IMR-90 (cell line): ENCODE measurements around the gene MISP3. TPM values are rescaled to one million over a fixed set of nuclear protein-coding genes. Genes with fewer than 3 reads are reported as not detected.

ENCODE experiments used
- ATAC-seq: fragments of 200-7000 bp; cut with Tn5 transposase; 2 replicates; pipeline ENCODE4 v1.9.1; 2020; ENCODE audit warnings: low read depth, mild to moderate bottlenecking, moderate library complexity
- BruUV-seq: library from RNA; stranded (reverse); fragments of 400-500 nt; replicated peaks from 2 replicates; lab custom pipeline; 2021; lab: Mats Ljungman, UMichigan
- CTCF ChIA-PET: fragments of 300-600 bp; formaldehyde crosslinking; extraction: SDS; loops from one replicate; lab custom pipeline; 2021; ENCODE audit warnings: antibody characterized with exemption; lab: Yijun Ruan, JAX
- POLR2A ChIA-PET: fragments of 300-600 bp; sonication (Branson Sonifier 250); formaldehyde crosslinking; loops from one replicate; lab custom pipeline; 2022; ENCODE audit warnings: antibody characterized with exemption; ENCODE audit not compliant: unreplicated experiment; lab: Charles Lee
- DNase-seq: peaks from one replicate; pipeline ENCODE4 v3.0.0; 2013
- H2AFZ ChIP-seq: replicated peaks from 2 replicates; pipeline ENCODE3; 2013; ENCODE audit warnings: low read length, mild to moderate bottlenecking; ENCODE audit not compliant: poor library complexity
- H2AK5ac ChIP-seq: 2 replicates; pipeline ENCODE4 v1.6.1; 2013; ENCODE audit warnings: low read depth, low read length, inconsistent platforms
- H2AK9ac ChIP-seq: replicated peaks from 2 replicates; pipeline ENCODE3; 2013; ENCODE audit warnings: mild to moderate bottlenecking, low read depth, low read length, moderate library complexity; ENCODE audit not compliant: poor library complexity
- H2BK120ac ChIP-seq: 2 replicates; pipeline ENCODE4 v1.6.1; 2013; ENCODE audit warnings: low read depth, low read length, inconsistent platforms
- H2BK15ac ChIP-seq: 3 replicates; pipeline ENCODE4 v1.6.1; 2013; ENCODE audit warnings: low read depth, low read length, inconsistent platforms
- H2BK20ac ChIP-seq: 2 replicates; pipeline ENCODE4 v1.6.1; 2013; ENCODE audit warnings: low read depth, mild to moderate bottlenecking, inconsistent platforms, low read length, moderate library complexity
- H2BK5ac ChIP-seq: 2 replicates; pipeline ENCODE4 v1.6.1; 2013; ENCODE audit warnings: mild to moderate bottlenecking, low read depth, low read length, inconsistent platforms; ENCODE audit not compliant: poor library complexity, severe bottlenecking
- H3K14ac ChIP-seq: replicated peaks from 2 replicates; pipeline ENCODE4 v1.6.1; 2013; ENCODE audit warnings: low read depth, low read length, inconsistent platforms
- H3K18ac ChIP-seq: 2 replicates; pipeline ENCODE4 v1.6.1; 2013; ENCODE audit warnings: low read depth, low read length, control low read depth
- H3K23ac ChIP-seq: 2 replicates; pipeline ENCODE4 v1.6.1; 2013; ENCODE audit warnings: low read depth, low read length, inconsistent platforms
- H3K27ac ChIP-seq: 2 replicates; pipeline ENCODE4 v1.5.1; 2013; ENCODE audit warnings: mild to moderate bottlenecking, control low read depth, low read length; ENCODE audit not compliant: insufficient read depth
- H3K27me3 ChIP-seq: 2 replicates; pipeline ENCODE4 v1.6.1; 2013; ENCODE audit warnings: low read length; ENCODE audit not compliant: control insufficient read depth, insufficient read depth
- H3K36me3 ChIP-seq: 2 replicates; pipeline ENCODE4 v1.6.1; 2013; ENCODE audit warnings: low read length, mixed read lengths; ENCODE audit not compliant: control insufficient read depth, insufficient read depth
- H3K4ac ChIP-seq: 2 replicates; pipeline ENCODE4 v1.6.1; 2013; ENCODE audit warnings: low read depth, low read length, inconsistent platforms
- H3K4me1 ChIP-seq: 2 replicates; pipeline ENCODE4 v1.6.1; 2013; ENCODE audit warnings: low read length, mixed read lengths; ENCODE audit not compliant: control insufficient read depth, insufficient read depth
- H3K4me2 ChIP-seq: 2 replicates; pipeline ENCODE4 v1.6.1; 2013; ENCODE audit warnings: low read depth, mild to moderate bottlenecking, control low read depth, low read length, moderate library complexity
- H3K4me3 ChIP-seq: 2 replicates; pipeline ENCODE4 v1.5.1; 2013; ENCODE audit warnings: low read depth, mild to moderate bottlenecking, control low read depth, low read length, moderate library complexity; ENCODE audit not compliant: insufficient read depth
- H3K56ac ChIP-seq: 2 replicates; pipeline ENCODE4 v1.6.1; 2013; ENCODE audit warnings: low read length, inconsistent platforms; ENCODE audit not compliant: insufficient read depth; ENCODE audit errors: extremely low read depth
- H3K79me1 ChIP-seq, 2 experiments: 2 replicates each; pipeline ENCODE4 v1.6.1; 2013; ENCODE audit warnings: low read length in 2 of 2, inconsistent platforms in 1 of 2, low read depth in 1 of 2
- H3K9ac ChIP-seq: 2 replicates; pipeline ENCODE4 v1.6.1; 2013; ENCODE audit warnings: low read depth, low read length, control low read depth
- H3K9me1 ChIP-seq: 2 replicates; pipeline ENCODE4 v1.6.1; 2013; ENCODE audit warnings: low read length, inconsistent platforms; ENCODE audit not compliant: insufficient read depth
- H3K9me3 ChIP-seq: 2 replicates; pipeline ENCODE4 v1.6.1; 2013; ENCODE audit warnings: low read length; ENCODE audit not compliant: control insufficient read depth, insufficient read depth
- H4K20me1 ChIP-seq: 2 replicates; pipeline ENCODE4 v1.6.1; 2013; ENCODE audit warnings: low read length, inconsistent platforms; ENCODE audit not compliant: insufficient read depth
- H4K5ac ChIP-seq: 2 replicates; pipeline ENCODE4 v1.6.1; 2013; ENCODE audit warnings: mild to moderate bottlenecking, low read depth, low read length, control low read depth
- H4K8ac ChIP-seq, 2 experiments: 2 replicates each; pipeline ENCODE4 v1.6.1; 2013; ENCODE audit warnings: low read depth in 2 of 2, low read length in 2 of 2, control low read depth in 1 of 2, inconsistent platforms in 1 of 2
- H4K91ac ChIP-seq: 2 replicates; pipeline ENCODE4 v1.6.1; 2013; ENCODE audit warnings: low read depth, low read length, inconsistent platforms; ENCODE audit not compliant: insufficient read depth
- CEBPB ChIP-seq: IDR thresholded peaks from 2 replicates; pipeline ENCODE4 v1.6.1; 2012; ENCODE audit warnings: low read depth, low read length, improper control_type of control experiment
- CHD1 ChIP-seq: IDR thresholded peaks from 2 replicates; pipeline ENCODE4 v1.6.1; 2012; ENCODE audit warnings: low read depth, low read length, improper control_type of control experiment
- FOS ChIP-seq: fragments of 150-350 bp; IDR thresholded peaks from 2 replicates; pipeline ENCODE4 v1.6.1; 2016; ENCODE audit warnings: low read depth, low read length
- MAFK ChIP-seq: IDR thresholded peaks from 2 replicates; pipeline ENCODE4 v1.6.1; 2012; ENCODE audit warnings: low read depth, low read length, improper control_type of control experiment
- MAZ ChIP-seq: IDR thresholded peaks from 2 replicates; pipeline ENCODE4 v1.6.1; 2012; ENCODE audit warnings: low read depth, mild to moderate bottlenecking, low read length, improper control_type of control experiment, moderate library complexity, borderline replicate concordance
- NFE2L2 ChIP-seq: fragments of 150-350 bp; IDR thresholded peaks from 2 replicates; pipeline ENCODE4 v1.6.1; 2016; ENCODE audit warnings: low read depth, mild to moderate bottlenecking, low read length
- POLR2A ChIP-seq: IDR thresholded peaks from 2 replicates; pipeline ENCODE4 v1.6.1; 2012; ENCODE audit warnings: mild to moderate bottlenecking, low read depth, low read length
- RAD21 ChIP-seq: IDR thresholded peaks from 2 replicates; pipeline ENCODE4 v1.6.1; 2012; ENCODE audit warnings: low read length, improper control_type of control experiment
- RCOR1 ChIP-seq: IDR thresholded peaks from 2 replicates; pipeline ENCODE4 v1.6.1; 2012; ENCODE audit warnings: mild to moderate bottlenecking, low read length, improper control_type of control experiment; ENCODE audit not compliant: insufficient replicate concordance
- RFX5 ChIP-seq: IDR thresholded peaks from 2 replicates; pipeline ENCODE4 v1.8.0; 2012; ENCODE audit warnings: low read depth, mild to moderate bottlenecking, low read length, moderate library complexity
- SMC3 ChIP-seq: fragments of 150-350 bp; IDR thresholded peaks from 2 replicates; pipeline ENCODE4 v1.6.1; 2016; ENCODE audit warnings: low read depth, mild to moderate bottlenecking, antibody characterized with exemption, low read length, moderate library complexity
- USF2 ChIP-seq: fragments of 150-350 bp; IDR thresholded peaks from 2 replicates; pipeline ENCODE4 v1.6.1; 2017; ENCODE audit warnings: mild to moderate bottlenecking, antibody characterized with exemption, low read length, low read depth
- whole genome bisulfite sequencing, 2 experiments: methylation state at CpG; one replicate each; pipeline versions ENCODE4 v1.1.5 to v1.1.7; 2013; ENCODE audit warnings: missing lambda C conversion rate in 2 of 2; ENCODE audit not compliant: insufficient read length in 1 of 2; ENCODE audit errors: extremely low coverage in 2 of 2; 5-methylcytosine and 5-hydroxymethylcytosine counted together
- dilution Hi-C: fragments of 300-500 bp; cut with HindIII; formaldehyde crosslinking; loops from one replicate; pipeline ENCODE4 v1.14.3; 2018; ENCODE audit warnings: low sequenced_read_pairs; ENCODE audit not compliant: unreplicated experiment
- in situ Hi-C: fragments of 300-500 bp; cut with MboI; formaldehyde crosslinking; loops from 3 replicates; pipeline ENCODE4 v1.14.3; 2019; ENCODE audit warnings: low sequenced_read_pairs, inconsistent platforms, mixed read lengths
- intact Hi-C: fragments of 100-400 bp; cut with micrococcal nuclease; formaldehyde crosslinking; loops from 2 replicates; pipeline ENCODE4 v1.10.0; 2022
- polyA plus RNA-seq, 3 experiments: library from polyadenylated mRNA; depleted of rRNA; stranded (reverse); fragments of >200 nt; gene quantifications; 2 replicates each; pipeline ENCODE4 v1.2.3, GENCODE V29; 2012; ENCODE audit warnings: low replicate concordance in 1 of 3
- total RNA-seq: library from RNA; depleted of rRNA; stranded (reverse); fragments of >200 nt; gene quantifications from 2 replicates; pipeline ENCODE4 v1.2.3, GENCODE V29; 2012
- TF ChIP-seq, protein P1 (sequence below): conservative IDR thresholded peaks from 2 replicates; pipeline ENCODE4 v1.5.1; 2012; ENCODE audit warnings: mild to moderate bottlenecking, low read depth, low read length, improper control_type of control experiment
- TF ChIP-seq, protein P2 (sequence below): fragments of 150-350 bp; IDR thresholded peaks from 2 replicates; pipeline ENCODE4 v1.6.1; 2016; ENCODE audit warnings: low read depth, mild to moderate bottlenecking, low read length, moderate library complexity, borderline replicate concordance

The MISP3 gene
- total and polyA plus RNA-seq, 2 of the 4 experiments (the other 2 are of a cell fraction) = under 0.01 to 0.68 TPM

DNA sequence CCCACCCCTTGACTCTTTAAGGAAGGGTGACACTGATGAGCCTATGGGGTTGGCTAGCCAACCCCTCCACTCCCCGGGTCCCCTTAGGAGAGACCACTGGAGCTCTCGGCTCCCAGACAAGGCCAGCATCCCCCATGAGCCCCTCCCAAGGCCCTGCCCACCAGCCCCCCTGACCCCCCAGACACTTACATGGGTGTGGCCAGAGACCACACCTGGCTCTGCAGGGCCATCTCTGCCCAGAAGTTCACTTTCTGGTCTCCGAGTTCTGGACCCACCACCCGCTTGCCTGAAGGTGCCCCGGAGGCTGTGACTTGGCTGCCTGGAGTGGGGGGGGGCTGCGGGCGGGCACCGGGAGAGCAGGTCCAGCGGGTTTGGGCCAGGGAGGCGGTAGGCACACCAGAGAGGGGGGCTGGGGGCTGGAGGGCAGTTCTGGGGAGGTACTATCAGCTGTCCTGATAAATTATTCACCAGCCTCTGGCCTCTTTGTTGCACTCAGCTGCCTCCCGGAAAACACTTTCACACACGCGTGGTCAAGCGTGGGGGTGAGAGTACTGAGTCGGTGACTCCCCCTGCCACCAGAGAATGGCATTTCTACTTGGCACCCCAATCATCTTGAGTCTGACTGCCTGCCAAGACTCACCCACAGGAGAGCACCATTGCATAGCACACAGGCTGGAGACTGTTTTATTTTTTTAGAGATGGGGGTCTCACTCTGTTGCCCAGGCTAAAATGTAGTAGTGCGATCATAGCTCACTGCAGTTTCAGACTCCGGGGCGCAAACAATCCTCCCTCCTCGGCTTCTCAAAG lies 10.6 kb upstream of the MISP3 start, which contains the start of gene PALM3:
Gene PALM3 (minus strand): TSS at position 326 of the 807 bp plus-strand sequence. CDS start 96 bp downstream, at position 230.
- Histone ChIP-seq H2BK20ac (no peak within 1 kb of the TSS), H2AK9ac (no peak within 1 kb of the TSS), H2BK5ac (no peak within 1 kb of the TSS), H2AK5ac (no peak within 1 kb of the TSS), H3K27ac (no peak within 1 kb of the TSS), H3K9me3 (no peaks in the 10 kb centered on the region), H3K79me1 (no peaks in the 10 kb centered on the region), H4K20me1 (no peaks in the 10 kb centered on the region), H3K4me2 (no peak within 1 kb of the TSS), H3K9ac (no peak within 1 kb of the TSS), H3K4ac (no peak within 1 kb of the TSS), H3K4me1 (peaks cover 1% of the 10 kb centered on the region; the same call in 1 of the 2 replicates), H4K91ac (no peak within 1 kb of the TSS), H3K9me1 (no peaks in the 10 kb centered on the region), H3K4me3 (no peak within 1 kb of the TSS), H3K23ac (no peak within 1 kb of the TSS), H3K27me3 (peaks cover 27% of the 10 kb centered on the region), H3K14ac (no peak within 1 kb of the TSS), H2BK15ac (no peak within 1 kb of the TSS), H3K36me3 (no peaks in the 10 kb centered on the region), H2AFZ (no peak within 1 kb of the TSS), H3K56ac (no peak within 1 kb of the TSS), H4K5ac (no peak within 1 kb of the TSS), H3K18ac (no peak within 1 kb of the TSS), H2BK120ac (no peak within 1 kb of the TSS), H4K8ac (no peak within 1 kb of the TSS)
- 82% methylated on average over 7 of the region's 19 CpGs; no CpG with 5 or more reads in 1 of the 2 experiments for WGBS, 2 experiments
- ChIA-PET CTCF (no interaction called here), POLR2A (no interaction called here)
- in situ Hi-C loops = no loop called here
- ATAC-seq = no peak
- intact Hi-C loops = no loop called here
- dilution Hi-C loops = no loop called here
- no peak for DNase-seq
- BruUV-seq = no TSS peak
- TF ChIP-seq FOS (no peak), RFX5 (no peak), NFE2L2 (no peak), RCOR1 (no peak), RAD21 (no peak), SMC3 (no peak), CHD1 (no peak), POLR2A (no peak), MAFK (no peak), USF2 (no peak), MAZ (no peak), CEBPB (no peak)
- TF ChIP-seq, protein P1, sequence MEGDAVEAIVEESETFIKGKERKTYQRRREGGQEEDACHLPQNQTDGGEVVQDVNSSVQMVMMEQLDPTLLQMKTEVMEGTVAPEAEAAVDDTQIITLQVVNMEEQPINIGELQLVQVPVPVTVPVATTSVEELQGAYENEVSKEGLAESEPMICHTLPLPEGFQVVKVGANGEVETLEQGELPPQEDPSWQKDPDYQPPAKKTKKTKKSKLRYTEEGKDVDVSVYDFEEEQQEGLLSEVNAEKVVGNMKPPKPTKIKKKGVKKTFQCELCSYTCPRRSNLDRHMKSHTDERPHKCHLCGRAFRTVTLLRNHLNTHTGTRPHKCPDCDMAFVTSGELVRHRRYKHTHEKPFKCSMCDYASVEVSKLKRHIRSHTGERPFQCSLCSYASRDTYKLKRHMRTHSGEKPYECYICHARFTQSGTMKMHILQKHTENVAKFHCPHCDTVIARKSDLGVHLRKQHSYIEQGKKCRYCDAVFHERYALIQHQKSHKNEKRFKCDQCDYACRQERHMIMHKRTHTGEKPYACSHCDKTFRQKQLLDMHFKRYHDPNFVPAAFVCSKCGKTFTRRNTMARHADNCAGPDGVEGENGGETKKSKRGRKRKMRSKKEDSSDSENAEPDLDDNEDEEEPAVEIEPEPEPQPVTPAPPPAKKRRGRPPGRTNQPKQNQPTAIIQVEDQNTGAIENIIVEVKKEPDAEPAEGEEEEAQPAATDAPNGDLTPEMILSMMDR = no peak
- TF ChIP-seq, protein P2, sequence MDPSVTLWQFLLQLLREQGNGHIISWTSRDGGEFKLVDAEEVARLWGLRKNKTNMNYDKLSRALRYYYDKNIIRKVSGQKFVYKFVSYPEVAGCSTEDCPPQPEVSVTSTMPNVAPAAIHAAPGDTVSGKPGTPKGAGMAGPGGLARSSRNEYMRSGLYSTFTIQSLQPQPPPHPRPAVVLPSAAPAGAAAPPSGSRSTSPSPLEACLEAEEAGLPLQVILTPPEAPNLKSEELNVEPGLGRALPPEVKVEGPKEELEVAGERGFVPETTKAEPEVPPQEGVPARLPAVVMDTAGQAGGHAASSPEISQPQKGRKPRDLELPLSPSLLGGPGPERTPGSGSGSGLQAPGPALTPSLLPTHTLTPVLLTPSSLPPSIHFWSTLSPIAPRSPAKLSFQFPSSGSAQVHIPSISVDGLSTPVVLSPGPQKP = no peak
